HG03432 (cell line): ENCODE data around the gene PDZRN3.

Source experiments
- ATAC-seq: cut with Tn5 transposase; IDR thresholded peaks from one replicate; pipeline ENCODE4 v1.9.1; 2021; ENCODE audit warnings: mild to moderate bottlenecking, moderate library complexity; ENCODE audit not compliant: unreplicated experiment

The PDZRN3 gene

DNA sequence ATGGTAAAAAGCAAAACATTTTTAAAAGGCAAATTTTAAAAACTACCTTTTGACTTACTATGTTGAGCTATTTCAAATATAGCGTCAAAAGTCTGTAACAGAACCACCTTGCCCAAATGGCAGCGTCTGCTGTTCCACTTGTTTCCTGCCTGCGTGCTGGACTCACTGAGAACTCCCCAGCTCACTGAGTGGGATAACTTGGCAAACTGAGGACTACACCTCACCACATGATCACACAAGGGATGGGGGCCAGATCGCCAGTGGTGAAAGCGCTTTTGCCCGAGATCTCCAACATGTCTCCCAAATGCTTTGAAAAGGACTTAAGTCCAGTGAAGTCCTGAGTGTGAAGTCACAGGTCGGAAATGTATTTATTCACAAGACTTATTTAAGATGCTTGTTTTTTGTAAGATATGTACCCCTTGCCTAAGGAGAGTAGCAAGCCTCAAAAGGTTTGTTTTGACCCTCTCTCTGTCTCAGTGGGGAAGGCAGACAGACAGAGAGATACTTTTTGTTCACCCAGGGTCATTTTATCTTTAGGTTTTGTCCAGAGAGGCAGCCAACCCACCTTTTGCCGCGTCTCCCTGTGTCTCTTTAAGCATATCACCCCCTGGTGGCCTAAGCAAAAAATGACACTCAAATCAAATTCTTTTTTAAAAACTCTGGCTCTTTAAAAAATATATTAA, 192.6 kb downstream of the PDZRN3 start:
- no peak for ATAC-seq

DNA sequence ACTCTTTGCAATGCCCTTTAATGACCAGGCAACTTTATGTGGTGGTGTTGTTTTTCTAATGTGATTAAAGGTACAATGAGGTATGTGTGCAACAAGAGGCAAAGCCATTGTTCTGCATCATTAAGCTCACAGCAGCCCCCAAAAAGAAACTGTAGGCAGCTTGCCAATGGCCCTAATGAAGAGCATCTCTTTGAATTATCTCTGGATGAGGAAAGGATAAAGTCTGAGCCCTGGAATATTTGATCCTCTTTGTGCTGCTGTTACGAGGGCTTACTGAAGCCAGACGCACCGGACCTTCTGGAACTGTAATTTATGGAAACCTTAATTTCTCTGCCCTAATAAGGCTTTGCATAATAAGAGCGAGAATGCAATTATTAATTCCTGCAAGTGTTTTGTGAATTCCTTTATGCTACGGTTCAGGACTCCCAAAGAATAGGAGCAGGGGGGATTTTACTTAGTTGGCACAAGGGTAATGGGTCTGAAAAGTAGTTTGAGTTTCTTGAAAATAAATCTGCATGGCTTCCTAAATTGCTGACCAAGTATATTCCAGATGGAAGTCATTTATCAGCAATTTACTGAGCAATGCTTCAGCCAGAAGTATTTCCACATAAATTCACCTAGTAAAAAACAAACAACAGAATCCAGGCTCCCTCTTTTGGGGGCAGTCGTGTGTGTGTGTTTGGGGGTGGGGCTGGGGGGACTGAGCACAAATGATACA, 193.4 kb downstream of the PDZRN3 start:
- no peak for ATAC-seq

DNA sequence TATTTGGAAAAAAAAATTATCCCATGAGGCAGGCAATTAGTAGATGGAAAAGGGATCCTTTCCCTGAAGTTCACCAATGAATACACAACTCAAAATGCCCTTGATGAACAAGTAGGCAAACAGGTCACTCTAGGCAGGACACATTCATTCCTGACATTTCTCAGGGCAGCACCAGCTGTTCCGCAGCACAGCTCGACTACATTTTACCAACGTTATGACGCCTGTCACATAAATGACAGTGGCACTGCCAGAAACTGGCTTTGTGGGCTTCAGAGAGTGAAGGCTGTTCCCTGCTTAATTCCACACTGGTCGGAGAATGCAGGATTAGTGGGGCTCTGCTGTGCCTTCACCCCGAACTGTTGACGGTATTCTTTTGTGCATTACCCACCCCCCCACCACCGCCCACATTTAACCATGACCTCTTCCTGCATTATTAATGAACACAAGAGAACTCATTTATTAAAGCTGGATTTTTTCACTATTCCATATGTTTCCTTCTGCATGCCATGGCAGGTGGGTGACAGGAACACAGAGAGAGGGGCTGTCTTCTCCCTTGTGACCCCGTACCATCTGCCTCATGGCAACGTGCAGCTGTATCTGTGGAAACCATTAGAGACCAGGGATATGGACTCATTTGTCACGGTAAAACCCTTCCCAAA, 197.6 kb downstream of the PDZRN3 start:
- no peak for ATAC-seq

DNA sequence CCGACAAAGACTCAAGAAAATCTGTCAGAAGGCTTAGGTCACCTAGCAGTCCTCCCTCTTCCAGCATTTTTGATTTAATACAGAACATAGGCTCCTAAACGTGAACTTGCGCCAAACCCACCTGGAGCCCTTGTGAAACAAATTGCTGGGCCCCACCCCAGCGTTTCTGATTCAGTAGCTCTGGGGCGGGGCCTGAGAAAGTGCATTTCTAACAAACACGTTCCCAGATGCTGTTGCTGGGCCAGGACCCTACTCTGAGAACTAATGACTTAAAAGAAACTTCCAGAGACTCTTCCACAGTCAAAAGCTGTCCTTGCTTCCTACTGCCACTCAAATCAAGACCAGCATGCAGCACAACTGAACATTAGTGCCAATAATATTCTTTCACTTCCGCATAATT, 198.1 kb downstream of the PDZRN3 start:
- no peak for ATAC-seq

DNA sequence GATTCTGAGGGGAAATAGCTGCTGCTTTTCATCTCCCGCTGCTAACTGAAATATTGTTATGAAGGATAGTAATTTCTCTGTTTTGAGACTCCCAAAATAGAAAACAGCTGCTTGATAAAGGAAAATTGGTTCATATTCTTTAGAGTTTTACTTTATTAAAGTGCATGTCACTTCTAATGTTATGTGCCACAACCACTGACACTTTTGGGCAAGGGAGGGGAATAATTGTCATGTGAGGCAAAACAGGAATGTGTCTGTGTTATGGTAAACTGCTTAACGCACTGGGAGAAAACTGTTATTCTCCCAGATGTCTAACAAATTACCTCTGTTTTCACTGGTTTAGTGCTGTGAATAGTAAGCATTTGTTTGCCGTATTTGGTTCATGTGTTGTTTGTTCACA, 201.6 kb downstream of the PDZRN3 start:
- no peak for ATAC-seq

DNA sequence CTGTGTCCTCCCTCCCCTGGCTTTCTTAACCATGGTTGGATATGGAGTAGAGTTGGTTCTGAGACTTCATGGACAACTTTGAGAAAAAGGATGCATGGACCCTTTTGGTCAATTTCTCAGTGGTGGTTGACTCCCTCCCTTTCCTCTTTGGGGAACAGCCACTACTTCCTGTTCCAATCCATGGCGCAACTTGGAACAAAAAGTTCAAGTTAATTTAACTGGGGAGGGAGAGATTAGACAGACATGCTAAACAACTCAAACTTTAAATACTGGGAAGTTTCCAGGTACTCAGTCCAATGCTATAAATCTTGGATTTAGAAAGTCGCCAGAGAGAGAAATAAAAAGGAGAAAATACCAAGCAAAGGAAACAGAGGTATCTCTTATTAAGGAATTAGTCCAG, 202.2 kb downstream of the PDZRN3 start:
- no peak for ATAC-seq

DNA sequence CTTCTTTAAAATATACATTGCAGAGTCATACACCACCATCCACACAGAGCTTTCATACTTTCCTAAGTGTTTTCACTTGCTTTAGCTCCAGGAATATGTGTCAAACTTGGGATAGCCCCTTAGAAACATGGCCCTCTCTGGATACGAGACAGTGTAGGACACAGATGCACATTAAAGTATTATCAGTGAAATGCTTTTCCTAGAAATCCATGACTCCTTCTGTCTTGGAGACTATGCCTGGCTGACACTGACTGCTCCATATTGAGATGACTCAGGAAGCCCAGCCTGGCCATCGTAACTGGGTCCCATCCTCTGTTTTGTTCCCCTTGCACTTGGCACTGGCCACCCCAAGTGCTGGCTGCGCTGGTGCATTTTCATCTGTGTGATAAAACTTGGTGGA, 204.8 kb downstream of the PDZRN3 start:
- ATAC-seq = no peak

DNA sequence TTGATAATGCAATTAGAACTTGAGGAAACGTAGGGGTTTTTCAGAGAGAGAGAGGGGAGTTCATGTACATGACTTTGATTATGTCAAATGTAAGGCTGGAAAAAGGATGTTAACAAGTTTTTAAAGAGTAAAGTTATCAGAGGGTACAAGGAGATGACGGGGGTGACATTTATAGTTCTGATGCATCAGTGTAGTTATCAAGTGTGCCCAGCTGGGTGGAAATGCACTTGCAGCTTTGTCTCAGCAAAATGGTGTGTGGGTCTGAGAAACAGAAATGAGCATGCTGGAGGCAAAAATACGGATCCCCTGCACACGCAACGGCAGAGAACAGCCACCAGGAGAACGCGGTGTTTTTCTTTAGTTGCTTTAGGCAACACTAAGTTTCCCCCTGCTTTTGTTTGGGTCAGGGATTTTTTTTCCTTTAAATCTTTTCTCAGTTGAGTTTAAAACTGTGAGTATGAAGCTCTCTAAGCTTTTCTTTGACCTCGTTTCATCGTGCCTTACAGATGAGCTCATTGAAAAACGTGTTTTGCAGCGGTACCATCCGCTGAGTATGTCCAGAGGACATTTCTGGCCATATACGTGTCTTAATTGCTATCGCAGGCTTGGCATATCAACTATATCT, 205.4 kb downstream of the PDZRN3 start:
- no peak for ATAC-seq

DNA sequence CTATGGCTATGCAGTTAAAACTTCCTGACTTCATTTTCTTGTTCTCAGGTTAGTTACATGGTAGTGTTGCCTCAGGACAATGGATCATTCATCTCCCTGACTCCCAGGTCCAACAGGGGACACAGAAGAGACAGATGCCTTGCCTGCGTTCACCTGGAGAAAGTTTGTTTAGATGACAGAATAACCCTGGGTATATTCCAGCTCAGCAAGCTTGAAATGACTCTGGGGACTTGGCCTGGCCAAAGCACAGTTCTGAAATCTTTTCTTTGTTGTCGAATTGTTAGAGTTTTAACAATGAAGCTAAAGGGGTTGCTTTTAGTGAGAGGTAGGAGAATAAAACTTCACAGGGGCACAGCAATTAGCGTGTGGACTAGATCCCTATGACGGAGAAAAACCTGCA, 206.1 kb downstream of the PDZRN3 start:
- ATAC-seq = no peak

DNA sequence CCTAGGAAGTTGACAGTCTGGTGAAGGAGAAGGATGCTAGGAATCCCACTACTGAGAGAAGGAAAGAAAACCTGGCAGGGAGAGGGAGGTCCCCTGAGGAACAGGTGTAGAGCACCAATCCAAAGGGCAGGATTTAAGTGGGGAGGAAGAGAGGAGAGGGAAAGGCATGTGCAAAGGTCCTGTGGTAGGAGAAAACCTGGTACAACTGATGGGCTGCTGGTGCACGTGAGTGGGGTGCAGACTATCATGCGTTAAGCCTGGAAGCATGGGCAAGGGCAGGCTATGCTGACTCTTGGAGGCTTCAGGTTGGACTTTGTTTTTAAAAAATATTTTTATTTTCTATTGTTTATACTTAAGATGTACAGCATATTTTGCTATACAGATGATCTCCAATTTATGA, 209.6 kb downstream of the PDZRN3 start:
- no peak for ATAC-seq

DNA sequence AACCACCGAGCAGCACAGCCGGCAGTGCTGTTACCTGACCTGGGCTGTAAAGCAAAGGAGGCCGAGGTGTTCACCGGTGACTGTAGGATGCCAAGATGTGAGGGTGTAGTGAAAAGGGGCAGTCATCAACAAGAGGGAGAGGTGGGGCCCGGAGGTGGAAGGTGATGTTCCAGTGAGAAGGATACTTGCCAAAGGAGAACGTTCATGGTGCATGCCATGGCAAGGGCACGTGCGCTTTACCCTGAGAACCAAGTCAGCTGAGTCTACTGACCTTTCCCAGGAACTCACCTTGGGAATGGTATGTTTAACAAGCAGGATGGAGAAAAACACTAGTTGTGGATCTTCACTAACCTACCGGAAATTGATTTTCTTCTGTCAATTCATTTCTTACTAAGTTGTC, 211.1 kb downstream of the PDZRN3 start:
- no peak for ATAC-seq

DNA sequence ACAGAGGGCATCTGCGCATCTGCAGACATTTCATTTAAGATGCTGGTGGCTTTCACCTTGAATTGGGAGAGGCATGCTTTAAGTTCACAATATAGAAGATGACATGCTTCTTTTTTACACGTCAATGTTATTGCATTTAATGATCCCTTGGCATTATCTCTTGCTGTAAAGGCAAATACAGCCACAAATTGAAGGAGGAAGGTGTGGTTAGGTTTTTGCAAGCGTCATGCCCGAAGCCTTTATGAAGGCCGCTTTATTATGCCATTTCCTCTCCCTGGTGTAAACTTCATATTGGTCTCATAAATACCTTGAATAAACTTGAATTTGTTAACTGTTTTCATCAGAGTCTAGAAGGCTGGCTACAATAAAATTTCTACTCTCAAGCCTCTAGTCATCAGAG, 212.7 kb downstream of the PDZRN3 start:
- no peak for ATAC-seq

DNA sequence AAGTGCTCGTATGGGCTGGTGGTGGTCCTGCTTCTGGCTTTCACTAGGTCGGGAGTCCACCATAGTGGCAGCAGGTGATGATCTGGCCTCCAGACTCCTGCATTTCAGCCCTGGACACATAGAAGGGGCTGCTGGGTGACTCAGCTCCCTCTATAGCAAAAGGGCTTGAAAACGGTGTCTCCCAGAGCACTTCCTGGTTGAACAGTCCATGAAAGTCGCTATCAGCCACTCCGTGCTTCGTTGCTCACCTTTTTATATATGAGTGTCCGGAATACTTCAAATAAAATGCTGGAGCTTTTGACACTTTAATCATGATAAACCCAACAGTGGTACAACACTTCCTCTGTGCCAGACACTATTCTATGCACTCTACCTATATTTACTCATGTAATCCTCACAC, 213.2 kb downstream of the PDZRN3 start:
- ATAC-seq = no peak

DNA sequence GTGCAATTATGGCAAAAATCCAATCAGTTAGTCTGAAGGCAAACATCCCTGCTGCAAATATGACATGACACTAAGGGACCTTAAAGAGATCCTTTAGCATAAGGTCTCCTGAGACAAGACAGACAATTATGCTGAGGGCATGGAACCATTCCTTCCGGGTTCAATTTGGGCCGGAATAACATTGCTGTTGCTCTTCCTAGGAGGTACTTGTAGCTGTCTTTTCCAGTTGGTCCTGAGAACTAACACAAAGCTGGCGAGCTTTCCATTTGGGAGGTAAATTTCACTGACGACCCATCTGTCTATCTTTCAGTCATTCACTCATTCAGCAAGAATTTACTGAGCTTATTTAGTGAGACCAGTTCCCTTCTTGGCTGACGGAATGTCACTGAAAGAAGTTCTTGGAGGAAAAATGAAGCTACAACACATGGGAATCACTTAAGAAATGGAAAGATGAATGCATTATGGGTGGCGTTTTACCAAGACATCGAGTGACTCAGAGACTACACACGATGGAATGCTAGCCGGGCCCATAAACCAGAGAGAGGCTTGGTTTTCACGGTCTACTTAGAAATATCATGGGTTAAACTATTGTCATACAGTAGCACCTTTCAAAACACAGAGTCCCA, 215.5 kb downstream of the PDZRN3 start:
- ATAC-seq = no peak

DNA sequence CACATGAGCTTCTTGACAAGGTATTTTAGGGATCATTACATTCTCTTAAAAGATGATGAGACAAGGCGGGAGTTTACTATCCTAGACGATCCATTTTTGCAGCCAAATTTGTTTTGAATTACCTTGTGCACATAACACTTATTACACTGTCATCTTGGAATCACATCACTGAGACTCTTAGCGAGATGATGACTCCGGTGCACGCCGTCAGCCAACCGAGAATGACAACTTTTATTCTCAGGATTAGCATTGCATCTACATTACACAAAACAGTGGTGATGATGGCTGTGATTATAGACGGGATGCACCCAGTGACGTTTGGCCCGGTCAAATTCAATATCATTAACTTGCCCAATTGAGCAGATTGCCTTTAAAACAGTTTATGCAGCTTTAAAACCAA, 216.1 kb downstream of the PDZRN3 start:
- ATAC-seq = no peak

DNA sequence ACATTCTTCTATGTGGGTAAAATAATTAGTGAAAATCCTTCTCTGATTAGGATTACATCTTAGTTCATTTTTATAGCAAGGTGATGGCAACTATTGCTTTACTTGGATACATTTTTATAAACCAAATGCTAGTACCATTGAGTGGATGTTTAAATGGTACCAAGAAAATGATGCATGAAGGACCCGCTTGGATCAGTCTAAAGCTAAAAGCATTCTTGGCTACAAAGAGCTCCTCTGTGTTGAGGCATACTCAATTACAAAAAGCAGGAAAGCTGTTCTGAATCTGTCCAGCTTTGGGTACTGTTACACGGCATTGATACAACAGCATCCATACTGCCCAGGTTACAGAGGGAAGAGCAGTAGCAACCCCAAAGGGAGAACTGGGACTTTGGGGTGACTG, 217.2 kb downstream of the PDZRN3 start:
- ATAC-seq = no peak

DNA sequence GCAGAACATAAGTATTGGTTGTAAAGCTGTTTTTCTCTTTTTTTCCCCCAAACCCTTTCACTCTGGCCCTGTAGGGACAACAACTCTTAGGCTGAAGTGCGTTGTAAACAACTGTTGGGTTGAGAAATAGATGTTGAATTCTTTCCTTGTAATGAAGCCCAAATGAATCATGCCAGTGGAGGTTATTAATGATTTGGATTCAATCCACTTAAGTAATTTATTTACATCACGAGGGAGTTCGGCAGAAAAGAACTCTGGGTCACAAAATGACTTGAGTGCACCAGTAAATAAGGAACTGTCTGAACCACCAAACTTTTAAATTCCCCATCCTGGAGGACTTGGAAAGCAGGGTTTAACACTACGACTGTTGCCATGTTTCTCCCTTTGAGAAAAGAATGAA, 218.9 kb downstream of the PDZRN3 start:
- ATAC-seq = no peak

DNA sequence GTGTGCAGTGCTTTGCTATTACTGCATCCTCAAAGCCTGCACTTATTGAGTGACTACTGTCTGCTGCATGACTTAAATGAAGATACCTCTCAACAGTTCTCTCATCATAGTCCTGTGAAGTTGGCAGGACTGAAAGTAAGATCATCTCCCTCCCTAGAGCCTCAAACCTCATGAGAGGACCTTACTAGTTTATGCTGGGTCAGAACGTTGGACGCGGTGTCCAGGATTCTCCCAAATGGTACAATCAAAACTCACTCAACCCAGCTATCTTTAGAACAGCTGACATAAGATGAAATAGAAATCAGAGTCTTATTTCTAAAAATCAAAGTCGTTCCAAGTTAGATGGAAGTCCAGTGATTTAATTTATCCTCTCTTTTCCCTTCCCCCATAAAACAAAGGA, 219.7 kb downstream of the PDZRN3 start:
- no peak for ATAC-seq

DNA sequence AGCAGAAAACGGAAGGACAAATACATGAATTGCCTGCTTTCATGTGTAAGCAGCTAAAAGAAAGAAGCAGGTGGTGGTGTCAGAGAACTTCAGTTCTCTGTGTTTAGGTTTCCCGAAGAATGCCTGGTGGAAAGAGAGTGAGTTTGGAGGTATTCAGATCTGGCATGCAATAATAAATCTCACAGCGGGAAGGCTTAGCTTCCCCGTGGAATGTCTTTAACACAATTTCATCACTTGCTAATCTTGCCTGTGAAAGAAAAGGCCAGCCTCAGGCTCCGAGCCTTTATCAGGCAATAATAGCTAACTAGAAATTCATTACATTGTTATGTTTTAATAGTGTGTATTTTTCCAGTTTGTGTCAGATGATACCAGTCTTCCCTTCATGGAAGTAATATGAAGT, 220.3 kb downstream of the PDZRN3 start:
- ATAC-seq = no peak

DNA sequence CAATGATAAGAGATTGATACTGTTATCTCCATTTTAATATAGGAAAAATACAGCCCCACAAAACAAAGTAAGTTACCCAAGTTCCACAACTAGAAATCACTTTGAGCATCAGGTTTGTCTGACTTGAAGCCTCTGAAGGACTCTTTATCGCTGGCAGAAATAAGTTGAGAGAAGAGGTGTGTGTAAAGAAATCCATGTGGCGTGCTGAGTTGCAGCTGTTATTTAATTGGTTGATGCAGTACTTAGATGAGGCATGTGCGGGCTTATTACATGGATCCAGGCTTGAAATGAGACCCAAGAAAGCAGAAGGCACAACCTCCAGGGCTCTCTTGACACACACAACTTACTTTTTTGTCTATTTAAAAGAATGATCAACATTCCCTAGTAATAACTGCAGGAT, 221.3 kb downstream of the PDZRN3 start:
- no peak for ATAC-seq

DNA sequence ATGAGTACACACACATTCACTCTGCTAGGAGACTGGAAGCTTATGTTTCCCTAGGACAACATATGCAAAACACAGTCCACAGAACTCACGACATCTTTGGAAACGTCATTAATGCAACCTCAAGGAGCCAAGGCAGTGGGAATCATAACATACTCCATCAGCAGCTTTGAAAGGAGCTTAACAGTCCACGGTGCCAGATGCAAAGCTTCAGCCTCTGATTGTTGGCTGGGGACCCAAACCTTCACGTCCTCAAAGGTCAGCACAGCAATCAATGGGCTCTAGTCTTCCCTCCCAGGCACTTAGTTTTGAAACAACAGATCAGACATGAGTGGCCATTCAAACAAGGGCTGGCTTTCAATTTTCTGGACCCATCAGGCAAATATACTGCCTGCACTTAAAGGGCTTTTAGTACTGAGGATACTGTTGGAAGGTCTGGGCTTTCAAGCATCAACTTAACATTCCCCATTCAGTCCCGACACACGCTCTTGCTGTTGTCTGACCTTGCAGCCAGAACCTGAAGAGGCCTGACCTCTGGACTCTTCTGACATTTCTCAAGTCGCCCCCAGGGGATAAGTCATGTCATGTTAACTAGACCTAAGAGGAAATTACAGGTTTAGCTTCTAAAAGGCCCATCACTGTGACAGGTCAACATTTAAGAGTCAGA, 223.0 kb downstream of the PDZRN3 start:
- no peak for ATAC-seq
